Urinary bladder (tissue), 4 donors: ENCODE data around the gene SAMD11. TPM values are rescaled to one million over a fixed set of nuclear protein-coding genes. Genes with fewer than 3 reads are reported as not detected.

Experiments used
- DNase-seq: peaks from one replicate; pipeline ENCODE4 v3.0.0-alpha.2; 2015; ENCODE audit errors: extremely low spot score
- H3K27ac ChIP-seq: one replicate; pipeline ENCODE4 v1.5.1; 2013; ENCODE audit warnings: low read depth, mild to moderate bottlenecking, moderate library complexity
- H3K36me3 ChIP-seq: one replicate; pipeline ENCODE4 v1.6.1; 2013; ENCODE audit warnings: mild to moderate bottlenecking, moderate library complexity; ENCODE audit not compliant: insufficient read depth
- H3K4me1 ChIP-seq: one replicate; pipeline ENCODE4 v1.6.1; 2013; ENCODE audit warnings: mild to moderate bottlenecking, moderate library complexity; ENCODE audit not compliant: insufficient read depth
- H3K4me3 ChIP-seq: one replicate; pipeline ENCODE4 v1.5.1; 2013; ENCODE audit warnings: low read depth, low read length
- WGBS: extraction: QIAGEN DNeasy Blood & Tissue Kit; methylation state at CpG from one replicate; pipeline ENCODE4 v1.1.7; 2013; 5-methylcytosine and 5-hydroxymethylcytosine counted together
- polyA plus RNA-seq: library from polyadenylated mRNA; stranded (reverse); fragments of 200-250 nt; gene quantifications from one replicate; pipeline ENCODE4 v1.2.3, GENCODE V29; 2013
- total RNA-seq: library from RNA; depleted of rRNA; stranded (reverse); fragments of >200 nt; gene quantifications from one replicate; pipeline ENCODE4 v1.2.3, GENCODE V29; 2014
- donor health status: healthy with polysubstance abuse.
- donor health status: healthy.

The SAMD11 gene
- total and polyA plus RNA-seq, 2 donors, result 18.1 to 23.3 TPM

- 83% methylated on average over 8 of the region's 8 CpGs for WGBS
- Histone ChIP-seq H3K4me3 (no peak overlapping the region), H3K36me3 (no peaks in the 10 kb centered on the region), H3K27ac (no peak overlapping the region), H3K4me1 (no peaks in the 10 kb centered on the region)
- no peak for DNase-seq
These were observed 23.9 kb upstream of the SAMD11 start for GRCh38 chr1:899636-900317.

GRCh38 chr1:901108-901859 is 22.4 kb upstream of the SAMD11 start:
- no peak for DNase-seq
- Histone ChIP-seq H3K4me1 (no peaks in the 10 kb centered on the region), H3K27ac (no peak overlapping the region), H3K4me3 (no peak overlapping the region), H3K36me3 (no peaks in the 10 kb centered on the region)
- 76% methylated on average over 18 of the region's 18 CpGs for WGBS

- no peak overlapping the region for H3K27ac ChIP-seq
- 95% methylated on average over 21 of the region's 21 CpGs for WGBS
- H3K4me1 ChIP-seq, result no peaks in the 10 kb centered on the region
- DNase-seq, result no peak
- no peaks in the 10 kb centered on the region for H3K36me3 ChIP-seq
- H3K4me3 ChIP-seq, result no peak overlapping the region
These were observed 20.9 kb upstream of the SAMD11 start for GRCh38 chr1:902802-903201.

GRCh38 chr1:903305-903704 is 20.4 kb upstream of the SAMD11 start:
- no peak for DNase-seq
- 95% methylated on average over 10 of the region's 10 CpGs for WGBS
- Histone ChIP-seq H3K27ac (no peak overlapping the region), H3K4me3 (no peak overlapping the region), H3K4me1 (no peaks in the 10 kb centered on the region), H3K36me3 (no peaks in the 10 kb centered on the region)

- no peak for DNase-seq
- Histone ChIP-seq H3K4me1 (no peaks in the 10 kb centered on the region), H3K36me3 (no peaks in the 10 kb centered on the region), H3K4me3 (peak overlapping the region; percentile 32), H3K27ac (no peak overlapping the region)
- WGBS, result 89% methylated on average over 21 of the region's 21 CpGs
These were observed 19.9 kb upstream of the SAMD11 start for GRCh38 chr1:903721-904271.

GRCh38 chr1:904310-904950 is 19.3 kb upstream of the SAMD11 start:
- no peaks in the 10 kb centered on the region for H3K4me1 ChIP-seq
- H3K36me3 ChIP-seq, result no peaks in the 10 kb centered on the region
- H3K4me3 ChIP-seq, result peak overlapping the region; percentile 32
- H3K27ac ChIP-seq, result no peak overlapping the region
- no peak for DNase-seq
- 5% methylated on average over 91 of the region's 91 CpGs for WGBS

GRCh38 chr1:905071-905749 is 18.5 kb upstream of the SAMD11 start:
- WGBS, result 15% methylated on average over 49 of the region's 49 CpGs

GRCh38 chr1:905811-906599 is 17.7 kb upstream of the SAMD11 start:
- DNase-seq, result no peak
- H3K4me1 ChIP-seq, result peaks cover 2% of the 10 kb centered on the region
- H3K36me3 ChIP-seq, result no peaks in the 10 kb centered on the region
- no peak overlapping the region for H3K27ac ChIP-seq
- no peak overlapping the region for H3K4me3 ChIP-seq
- WGBS, result 73% methylated on average over 13 of the region's 13 CpGs

More at GRCh38 chr1:905071-905749, 18.5 kb upstream of the SAMD11 start:
- DNase-seq, result no peak
- Histone ChIP-seq H3K36me3 (no peaks in the 10 kb centered on the region), H3K4me1 (peaks cover 2% of the 10 kb centered on the region), H3K27ac (no peak overlapping the region), H3K4me3 (peak overlapping the region; percentile 7)

GRCh38 chr1:906600-907420 is 16.9 kb upstream of the SAMD11 start:
- Histone ChIP-seq H3K36me3 (no peaks in the 10 kb centered on the region), H3K27ac (no peak overlapping the region), H3K4me1 (peaks cover 2% of the 10 kb centered on the region), H3K4me3 (no peak overlapping the region)
- DNase-seq, result no peak
- WGBS, result 45% methylated on average over 20 of the region's 20 CpGs

- DNase-seq, result no peak
- H3K4me1 ChIP-seq, result peaks cover 2% of the 10 kb centered on the region
- no peaks in the 10 kb centered on the region for H3K36me3 ChIP-seq
- H3K27ac ChIP-seq, result no peak overlapping the region
- H3K4me3 ChIP-seq, result no peak overlapping the region
- 91% methylated on average over 17 of the region's 17 CpGs for WGBS
These were observed 15.9 kb upstream of the SAMD11 start for GRCh38 chr1:907611-908451.

GRCh38 chr1:908661-909060 is 15.1 kb upstream of the SAMD11 start:
- DNase-seq, result no peak
- Histone ChIP-seq H3K36me3 (no peaks in the 10 kb centered on the region), H3K4me3 (no peak overlapping the region), H3K27ac (no peak overlapping the region), H3K4me1 (peaks cover 2% of the 10 kb centered on the region)
- 90% methylated on average over 16 of the region's 16 CpGs for WGBS
